ENCODE results near the gene ZBTB7C. TPM values are rescaled to one million over a fixed set of nuclear protein-coding genes. Genes with fewer than 3 reads are reported as not detected.

The ZBTB7C gene
- total RNA-seq, 1 experiment from 2014 or later, result 0.32 TPM

DNA sequence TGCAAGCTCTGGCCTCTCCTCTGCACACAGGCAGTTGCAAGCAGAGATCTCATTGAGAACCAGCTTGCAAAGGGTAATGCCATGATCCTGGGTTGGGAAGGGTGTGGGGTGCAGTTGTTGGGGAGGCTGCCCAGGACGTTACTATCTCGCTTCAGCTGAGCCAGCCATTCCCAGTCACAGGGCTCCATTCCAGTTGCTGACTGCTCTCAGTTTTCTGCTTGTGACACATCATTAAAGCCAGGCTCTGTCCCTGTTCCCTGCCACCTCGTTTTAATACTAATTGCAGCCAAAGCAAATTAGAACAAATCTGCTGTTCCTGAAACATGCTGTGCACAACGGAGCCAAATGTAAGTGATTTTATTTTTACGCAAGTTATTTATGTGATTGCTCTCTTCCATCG is 416.2 kb downstream of the ZBTB7C start:
- Histone ChIP-seq H3K27ac (ENCODE audit: low read depth, low read length, poor library complexity, severe bottlenecking) (no peak overlapping the region), H3K4me1 (ENCODE audit: insufficient read depth, low read length, poor library complexity, severe bottlenecking) (peaks cover 14% of the 10 kb centered on the region), H3K36me3 (ENCODE audit: insufficient read depth, low read length, poor library complexity, severe bottlenecking) (no peaks in the 10 kb centered on the region), H3K27me3 (replicated peaks; ENCODE audit: insufficient read depth, low read depth, low read length, poor library complexity) (peaks cover 5% of the 10 kb centered on the region), H3K4me3 (ENCODE audit: low read depth, low read length, poor library complexity, severe bottlenecking) (no peak overlapping the region), H3K9me3 (ENCODE audit: low read depth, low read length, poor library complexity, severe bottlenecking) (peaks cover 8% of the 10 kb centered on the region)
- BruUV-seq (replicated peaks), result no TSS peak
- ChIA-PET POLR2A (ENCODE audit: low non-redundant PET) (no interaction called here), CTCF (no interaction called here)
- no peak for DNase-seq (ENCODE audit: low spot score)
- intact Hi-C loops (cut with micrococcal nuclease; ENCODE audit: unreplicated experiment), result no loop called here
- TF ChIP-seq EZH2 (IDR thresholded peaks at IDR 0.05; ENCODE audit: borderline replicate concordance, low read depth, low read length, poor library complexity, severe bottlenecking), result no peak
- TF ChIP-seq, protein P1, sequence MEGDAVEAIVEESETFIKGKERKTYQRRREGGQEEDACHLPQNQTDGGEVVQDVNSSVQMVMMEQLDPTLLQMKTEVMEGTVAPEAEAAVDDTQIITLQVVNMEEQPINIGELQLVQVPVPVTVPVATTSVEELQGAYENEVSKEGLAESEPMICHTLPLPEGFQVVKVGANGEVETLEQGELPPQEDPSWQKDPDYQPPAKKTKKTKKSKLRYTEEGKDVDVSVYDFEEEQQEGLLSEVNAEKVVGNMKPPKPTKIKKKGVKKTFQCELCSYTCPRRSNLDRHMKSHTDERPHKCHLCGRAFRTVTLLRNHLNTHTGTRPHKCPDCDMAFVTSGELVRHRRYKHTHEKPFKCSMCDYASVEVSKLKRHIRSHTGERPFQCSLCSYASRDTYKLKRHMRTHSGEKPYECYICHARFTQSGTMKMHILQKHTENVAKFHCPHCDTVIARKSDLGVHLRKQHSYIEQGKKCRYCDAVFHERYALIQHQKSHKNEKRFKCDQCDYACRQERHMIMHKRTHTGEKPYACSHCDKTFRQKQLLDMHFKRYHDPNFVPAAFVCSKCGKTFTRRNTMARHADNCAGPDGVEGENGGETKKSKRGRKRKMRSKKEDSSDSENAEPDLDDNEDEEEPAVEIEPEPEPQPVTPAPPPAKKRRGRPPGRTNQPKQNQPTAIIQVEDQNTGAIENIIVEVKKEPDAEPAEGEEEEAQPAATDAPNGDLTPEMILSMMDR (conservative IDR thresholded peaks at IDR 0.05; ENCODE audit: low read depth, low read length), result no peak

DNA sequence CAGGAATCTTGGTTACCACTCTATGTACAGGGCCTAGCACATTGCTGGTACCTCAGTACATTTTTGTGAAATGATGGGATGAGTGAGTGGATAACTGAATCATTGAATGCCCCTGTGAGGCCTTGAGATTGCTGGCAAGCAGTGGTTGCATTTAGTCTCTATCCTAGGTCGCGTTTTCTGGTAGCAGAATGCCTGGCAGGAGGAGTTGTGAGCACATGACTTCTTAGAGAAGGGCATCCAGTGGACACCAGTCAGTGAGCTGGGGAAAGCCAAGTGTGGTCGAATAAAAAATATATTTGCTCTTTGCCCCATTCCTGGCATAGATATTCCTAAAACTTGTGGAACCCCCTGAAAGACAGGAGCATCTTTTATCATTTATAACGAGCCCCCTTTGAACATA is 416.9 kb downstream of the ZBTB7C start:
- Histone ChIP-seq H3K36me3 (ENCODE audit: insufficient read depth, low read length, poor library complexity, severe bottlenecking) (no peaks in the 10 kb centered on the region), H3K4me1 (ENCODE audit: insufficient read depth, low read length, poor library complexity, severe bottlenecking) (peaks cover 14% of the 10 kb centered on the region), H3K27ac (ENCODE audit: low read depth, low read length, poor library complexity, severe bottlenecking) (no peak overlapping the region), H3K27me3 (replicated peaks; ENCODE audit: insufficient read depth, low read depth, low read length, poor library complexity) (peaks cover 5% of the 10 kb centered on the region), H3K4me3 (ENCODE audit: low read depth, low read length, poor library complexity, severe bottlenecking) (no peak overlapping the region), H3K9me3 (ENCODE audit: low read depth, low read length, poor library complexity, severe bottlenecking) (peaks cover 4% of the 10 kb centered on the region)
- no TSS peak for BruUV-seq (replicated peaks)
- DNase-seq (ENCODE audit: low spot score), result no peak
- no peak for TF ChIP-seq EZH2 (IDR thresholded peaks at IDR 0.05; ENCODE audit: borderline replicate concordance, low read depth, low read length, poor library complexity, severe bottlenecking)
- TF ChIP-seq, protein P1 (conservative IDR thresholded peaks at IDR 0.05; ENCODE audit: low read depth, low read length), result no peak
- intact Hi-C loops (cut with micrococcal nuclease; ENCODE audit: unreplicated experiment), result no loop called here
- POLR2A ChIA-PET (ENCODE audit: low non-redundant PET), result no interaction called here
- CTCF ChIA-PET, result no interaction called here

DNA sequence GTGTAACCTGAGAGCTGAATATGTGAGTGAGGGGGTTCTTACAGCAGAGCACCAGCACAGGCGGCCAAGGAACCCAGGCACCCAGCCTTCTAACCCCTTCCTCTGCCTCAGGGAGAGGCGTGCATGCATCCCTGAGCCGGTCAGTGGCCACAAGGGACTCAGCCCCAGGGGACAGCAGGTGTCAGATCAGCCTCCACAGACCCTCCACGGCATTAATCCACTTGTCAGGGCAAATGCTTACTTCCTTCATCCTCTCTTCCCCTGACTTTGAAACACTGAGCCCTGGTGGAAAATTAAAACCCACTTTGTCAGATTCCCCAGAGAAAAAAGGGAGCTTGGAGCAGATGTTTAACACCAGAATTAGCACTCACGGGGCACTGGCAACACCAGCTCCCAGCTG is 418.2 kb downstream of the ZBTB7C start:
- H3K4me3 ChIP-seq (ENCODE audit: low read depth, low read length, poor library complexity, severe bottlenecking), result no peak overlapping the region
- intact Hi-C loops (cut with micrococcal nuclease; ENCODE audit: unreplicated experiment), result no loop called here
- peaks cover 5% of the 10 kb centered on the region for H3K27me3 ChIP-seq (replicated peaks; ENCODE audit: insufficient read depth, low read depth, low read length, poor library complexity)
- ChIA-PET POLR2A (ENCODE audit: low non-redundant PET) (no interaction called here), CTCF (no interaction called here)
- no peak for TF ChIP-seq EZH2 (IDR thresholded peaks at IDR 0.05; ENCODE audit: borderline replicate concordance, low read depth, low read length, poor library complexity, severe bottlenecking)
- TF ChIP-seq, protein P1 (conservative IDR thresholded peaks at IDR 0.05; ENCODE audit: low read depth, low read length), result no peak
- DNase-seq (ENCODE audit: low spot score), result no peak
- H3K9me3 ChIP-seq (ENCODE audit: low read depth, low read length, poor library complexity, severe bottlenecking), result no peaks in the 10 kb centered on the region
- H3K4me1 ChIP-seq (ENCODE audit: insufficient read depth, low read length, poor library complexity, severe bottlenecking), result peaks cover 7% of the 10 kb centered on the region
- no TSS peak for BruUV-seq (replicated peaks)
- H3K27ac ChIP-seq (ENCODE audit: low read depth, low read length, poor library complexity, severe bottlenecking), result no peak overlapping the region
- H3K36me3 ChIP-seq (ENCODE audit: insufficient read depth, low read length, poor library complexity, severe bottlenecking), result no peaks in the 10 kb centered on the region
